Kidney glomerular epithelial cell (primary cell): Measurements from ENCODE around the gene CCDC152.
"Not testable (repeated sequence)": the region's sequence is repeated elsewhere in the genome, so short reads cannot be mapped to it uniquely, and the experiment has no call there.

Experiments used
- DNase-seq: peaks from one replicate; lab custom pipeline; 2025; lab: John Stamatoyannopoulos, UW

The CCDC152 gene

DNA sequence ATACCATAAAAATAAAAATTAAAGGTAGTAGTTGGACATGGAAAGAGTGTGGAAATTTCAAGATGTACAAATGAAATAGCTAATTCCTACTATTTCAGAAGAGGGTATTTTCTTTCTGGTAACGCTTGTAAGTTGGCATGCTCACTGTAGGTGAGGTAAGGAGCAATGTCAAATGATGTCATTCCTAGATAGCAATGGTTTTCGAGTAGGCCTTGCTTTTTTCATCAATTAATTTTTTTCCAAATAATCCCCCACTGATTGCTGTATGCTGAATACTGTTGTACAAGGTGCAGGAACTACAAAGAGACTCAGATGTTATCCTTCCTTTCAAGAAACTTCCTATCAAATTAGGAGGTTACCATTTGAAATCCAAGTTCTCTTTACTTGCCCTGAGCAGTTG lies 56.0 kb downstream of the CCDC152 start:
- DNase-seq: no peak

DNA sequence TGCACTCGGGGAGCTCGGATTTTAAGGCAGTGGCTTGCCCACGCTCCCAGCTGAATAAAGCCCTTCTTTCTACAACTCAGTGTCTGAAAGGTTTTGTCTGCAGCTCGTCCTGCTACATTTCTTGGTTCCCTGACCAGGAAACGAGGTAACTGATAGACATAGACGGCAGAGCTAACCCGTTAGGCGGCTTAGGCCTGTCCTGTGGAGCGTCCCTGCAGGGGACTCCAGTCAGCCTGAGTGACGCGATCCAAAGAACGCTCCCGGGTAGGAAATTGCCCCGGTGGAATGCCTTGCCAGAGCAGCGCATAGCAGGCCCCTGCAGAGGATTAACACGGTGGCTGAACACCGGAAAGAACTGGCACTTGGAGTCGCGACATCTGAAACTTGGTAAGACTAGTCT lies 56.9 kb downstream of the CCDC152 start:
- no peak for DNase-seq

GRCh38 chr5:42816546-42816945 lies 59.9 kb downstream of the CCDC152 start:
- DNase-seq: not testable (repeated sequence)

DNA sequence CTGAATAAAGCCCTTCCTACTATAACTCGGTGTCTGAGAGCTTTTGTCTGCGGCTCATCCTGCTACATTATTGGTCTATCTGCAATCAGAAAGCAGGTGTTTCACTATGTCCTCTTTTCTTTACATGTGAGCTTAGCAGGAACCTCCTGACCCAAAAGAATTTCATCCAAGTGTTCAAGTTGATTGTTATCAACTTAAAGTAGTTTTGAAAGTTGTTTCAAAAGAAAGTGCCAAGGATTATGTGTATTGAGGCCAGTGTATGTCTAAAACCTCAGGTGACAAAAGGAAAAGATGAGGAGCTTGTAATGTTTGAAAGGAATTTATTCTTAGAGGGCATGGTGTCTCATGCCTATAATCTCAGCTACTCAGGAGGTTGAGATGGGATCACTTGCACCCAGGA lies 63.1 kb downstream of the CCDC152 start:
- DNase-seq: no peak

DNA sequence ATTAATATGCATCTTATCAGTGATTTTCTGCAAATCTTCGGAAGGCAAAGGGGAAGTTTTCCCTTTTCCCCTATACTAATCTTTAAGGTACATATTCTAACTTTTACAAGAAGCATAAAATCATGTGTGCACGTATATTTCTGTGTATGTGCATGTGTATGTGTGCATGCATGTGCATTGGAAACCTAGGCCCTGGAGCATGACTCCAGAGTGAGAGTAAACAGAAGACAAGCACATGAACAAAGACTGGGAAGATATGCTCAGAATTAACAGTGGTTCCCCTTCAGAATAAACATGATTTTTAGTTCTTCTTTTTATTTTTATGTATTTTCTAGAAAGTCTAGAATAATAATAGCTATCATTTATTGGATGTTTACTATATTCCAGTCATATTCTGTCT lies 65.9 kb downstream of the CCDC152 start:
- no peak for DNase-seq

GRCh38 chr5:42824347-42824976 lies 67.8 kb downstream of the CCDC152 start:
- no peak for DNase-seq

GRCh38 chr5:42825422-42826148 lies 69.0 kb downstream of the CCDC152 start:
- DNase-seq: no peak

DNA sequence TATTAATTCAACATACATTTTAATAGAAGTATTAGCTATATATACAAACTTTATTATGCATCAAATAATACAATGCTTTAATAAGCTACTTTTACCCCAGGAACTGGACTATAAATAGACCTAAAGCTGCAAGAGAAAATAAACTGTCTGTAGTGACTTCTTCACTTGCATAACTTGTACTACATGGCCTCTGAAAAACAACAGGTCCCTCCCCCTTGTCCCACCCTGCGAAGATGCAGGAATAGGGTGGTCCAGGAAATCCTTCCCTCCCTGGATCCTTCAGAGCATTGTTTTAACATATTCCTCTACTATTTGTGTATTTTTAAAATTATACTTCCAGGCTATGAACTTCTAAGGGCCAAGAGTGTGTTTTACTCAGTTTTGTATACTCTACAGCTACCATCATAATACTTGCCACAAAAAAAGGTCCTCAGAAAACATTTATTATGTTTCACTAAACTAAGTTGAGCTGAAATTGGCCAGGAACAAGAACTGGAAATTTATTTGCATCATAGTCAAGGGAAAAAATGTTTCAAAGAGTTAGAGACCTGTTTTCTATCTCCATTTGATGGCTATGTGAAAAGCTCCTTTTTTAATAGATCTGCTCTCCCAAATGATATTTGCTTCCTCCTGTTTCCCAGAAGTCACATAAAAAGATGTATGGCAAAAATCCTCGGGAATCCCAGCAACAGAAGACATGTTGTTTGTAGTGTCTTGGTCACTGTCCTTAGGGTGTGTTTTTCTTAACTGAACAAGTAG lies 70.3 kb downstream of the CCDC152 start:
- no peak for DNase-seq

DNA sequence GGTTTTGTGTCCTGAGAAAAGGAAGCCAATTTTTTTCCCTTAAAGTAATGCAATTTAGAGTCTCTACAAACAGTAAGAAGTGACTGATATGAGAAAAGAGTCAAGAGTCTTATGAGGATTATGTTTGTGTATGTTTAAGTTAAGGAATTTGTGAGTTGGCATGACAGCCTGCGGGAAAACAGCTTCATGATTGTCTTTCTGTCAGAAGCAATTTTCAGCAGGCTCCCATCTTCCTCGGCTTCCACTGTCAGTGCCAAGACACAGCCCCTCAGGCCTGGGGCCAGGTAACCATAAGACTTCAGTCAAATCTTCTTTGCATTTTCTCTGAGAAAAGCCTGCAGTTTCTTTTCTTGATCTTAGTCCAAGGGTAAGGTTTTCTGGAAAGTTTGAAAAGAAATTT lies 72.1 kb downstream of the CCDC152 start:
- no peak for DNase-seq

DNA sequence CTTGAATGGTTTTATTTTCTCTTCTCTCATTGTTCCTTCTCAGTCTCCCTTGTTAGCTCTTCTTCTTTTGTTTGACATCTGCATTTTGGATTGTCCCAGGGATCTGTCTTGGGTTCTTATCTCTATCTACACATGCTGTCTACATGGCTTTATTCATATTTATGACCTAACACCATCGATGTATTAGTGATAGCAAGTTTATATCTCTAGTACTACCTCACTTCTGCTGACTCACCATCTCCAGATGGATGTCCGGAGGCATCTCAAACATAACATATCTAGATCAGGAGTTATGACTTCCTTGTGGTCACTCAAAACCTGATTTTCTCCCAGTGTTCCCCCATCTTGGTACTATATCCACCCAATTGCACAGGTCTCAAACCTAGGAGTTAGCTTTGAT lies 74.3 kb downstream of the CCDC152 start:
- no peak for DNase-seq

DNA sequence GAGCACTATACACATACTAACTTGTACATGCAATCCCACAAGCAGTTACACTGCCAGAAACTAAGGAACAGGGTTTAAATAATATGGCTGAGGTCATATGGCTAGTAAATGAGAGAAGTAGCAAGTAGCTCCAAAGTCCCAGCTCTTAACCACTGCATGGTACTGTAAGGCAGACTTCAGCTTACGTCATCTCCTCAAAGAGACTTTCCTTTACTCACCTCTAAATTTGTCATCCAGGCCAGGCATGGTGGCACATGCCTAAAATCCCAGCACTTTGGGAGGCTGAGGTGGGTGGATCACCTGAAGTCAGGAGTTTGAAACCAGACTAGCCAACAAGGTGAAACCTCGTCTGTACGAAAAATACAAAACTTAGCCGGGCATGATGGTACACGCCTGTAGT lies 75.4 kb downstream of the CCDC152 start:
- DNase-seq: no peak

- DNase-seq: no peak
These were observed 79.6 kb downstream of the CCDC152 start for GRCh38 chr5:42836070-42836769.

DNA sequence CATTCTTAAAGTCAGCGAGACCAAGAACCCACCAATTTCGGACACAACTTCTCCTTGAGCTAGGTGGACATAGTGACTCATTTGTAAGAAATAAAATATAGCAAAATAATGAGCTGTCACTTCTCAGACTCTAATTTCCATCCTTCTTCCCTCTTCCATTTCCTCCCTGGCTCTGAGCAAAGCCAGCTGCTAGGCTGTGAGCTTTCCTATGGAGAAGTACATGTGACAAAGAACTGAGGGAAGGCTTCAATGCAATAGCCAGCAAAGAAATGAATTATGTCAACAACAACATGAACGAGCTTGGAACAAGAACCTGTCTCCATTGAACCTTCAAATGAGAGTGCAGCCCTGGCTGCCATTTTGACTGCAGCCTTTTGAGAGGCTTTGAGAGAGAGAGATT lies 81.0 kb downstream of the CCDC152 start:
- no peak for DNase-seq

GRCh38 chr5:42839196-42839595 lies 82.6 kb downstream of the CCDC152 start:
- DNase-seq: no peak

GRCh38 chr5:42840269-42840668 lies 83.7 kb downstream of the CCDC152 start:
- no peak for DNase-seq

DNA sequence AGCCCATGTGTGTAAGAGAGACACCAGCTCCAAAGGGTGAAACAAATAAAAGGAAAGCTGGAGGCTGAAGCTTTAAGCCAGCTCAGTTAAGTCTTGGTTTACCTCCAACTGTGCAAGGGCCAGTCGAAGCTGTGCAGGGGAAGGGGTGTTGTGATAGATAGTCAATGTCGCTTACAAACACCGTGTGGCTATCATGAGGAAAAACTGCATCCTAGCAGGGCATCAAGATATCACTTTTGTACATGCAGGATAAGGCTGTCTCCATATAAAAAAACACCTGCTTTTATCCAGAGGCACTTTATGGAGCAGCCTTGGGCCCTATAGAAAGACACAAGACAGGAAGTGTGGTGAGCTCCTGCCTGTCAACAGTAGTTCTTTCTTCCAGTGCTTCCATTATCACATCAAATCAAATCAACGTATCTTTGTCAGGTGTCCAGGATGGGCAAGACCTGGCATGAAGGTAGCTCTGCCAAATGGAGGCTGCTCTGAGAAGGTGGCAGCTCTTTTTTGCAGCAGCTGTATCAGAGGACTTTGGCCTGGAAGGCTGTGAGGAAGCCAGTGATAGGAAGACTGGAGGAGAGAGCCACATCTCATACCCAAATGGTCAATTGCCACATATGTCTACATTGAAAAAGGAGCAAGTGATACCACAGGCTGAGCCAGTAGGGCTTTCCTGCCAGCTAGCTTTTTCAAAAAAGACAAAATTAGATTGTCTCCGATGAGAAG lies 84.4 kb downstream of the CCDC152 start:
- DNase-seq: no peak

GRCh38 chr5:42842921-42843641 lies 86.5 kb downstream of the CCDC152 start:
- DNase-seq: no peak

DNA sequence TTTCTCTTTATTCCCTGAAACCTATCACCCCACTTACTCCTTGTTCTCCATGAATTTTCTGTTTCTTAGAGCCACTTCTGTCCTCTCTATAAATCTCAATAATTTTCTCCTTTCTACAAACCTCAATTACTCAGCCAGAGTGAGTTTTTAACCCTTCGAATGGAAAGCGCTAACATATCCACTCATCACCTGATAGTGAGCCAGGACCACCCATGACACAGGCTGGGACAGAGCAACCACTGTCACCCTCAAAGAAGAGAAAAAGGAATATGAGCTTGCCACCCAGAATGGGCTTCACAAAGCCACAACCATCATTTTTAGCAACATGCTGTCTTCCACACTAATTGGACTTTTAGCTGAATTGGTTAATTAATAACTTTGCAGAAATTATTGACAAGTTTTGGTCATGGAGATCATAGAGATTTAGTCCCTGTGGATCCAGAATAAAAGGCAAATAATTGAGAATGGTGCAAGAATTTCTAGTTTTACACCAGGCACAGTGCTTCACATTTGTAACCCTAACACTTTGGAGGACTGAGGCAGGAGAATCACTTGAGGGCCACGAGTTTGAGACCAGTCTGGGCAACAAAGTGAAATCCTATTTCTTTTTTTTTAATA lies 87.2 kb downstream of the CCDC152 start:
- no peak for DNase-seq

GRCh38 chr5:42844408-42844807 lies 87.8 kb downstream of the CCDC152 start:
- DNase-seq: not testable (repeated sequence)

DNA sequence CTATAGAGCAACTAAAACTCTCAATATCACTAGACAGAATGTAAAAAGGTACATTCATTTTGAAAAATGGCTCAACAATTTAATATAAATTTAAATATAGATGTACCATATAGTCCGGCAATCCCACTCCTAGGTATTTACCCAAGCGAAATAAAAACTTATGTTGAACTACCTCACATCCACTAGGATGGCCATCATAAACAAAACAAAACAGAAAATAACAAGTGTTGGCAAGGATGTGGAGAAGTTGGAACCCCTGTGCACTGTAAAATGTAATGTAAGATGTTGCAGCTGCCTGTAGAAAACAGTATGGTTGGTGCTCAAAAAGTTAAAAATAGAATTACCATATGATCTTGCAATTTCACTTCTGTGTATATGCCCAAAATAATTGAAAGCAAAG lies 91.9 kb downstream of the CCDC152 start:
- DNase-seq: no peak

- no peak for DNase-seq
These were observed 94.9 kb downstream of the CCDC152 start for GRCh38 chr5:42851481-42851880.
